Gastrocnemius medialis (tissue), 4 donors: Measurements from ENCODE around the gene MERTK. TPM values are rescaled to one million over a fixed set of nuclear protein-coding genes. Genes with fewer than 3 reads are reported as not detected.

Experiments
- ATAC-seq, 2 donors: fragments of 150-250 bp; one replicate each; pipeline ENCODE4 v1.9.1; 2016
- DNase-seq, 2 donors: peaks; one replicate each; pipeline ENCODE4 v3.0.0-alpha.2; 2019
- H3K27ac ChIP-seq, 4 donors: fragments of 200-600 bp; sonication (generic); 1 replicate in 1 of 4; 2 replicates in 3 of 4; pipeline ENCODE4 v1.5.1; 2016 to 2018; ENCODE audit warnings: mild to moderate bottlenecking in 2 of 4, moderate library complexity in 1 of 4
- H3K27me3 ChIP-seq, 3 donors: fragments of 200-600 bp; sonication (generic) in 2 of 3; 1 replicate in 1 of 3; 2 replicates in 2 of 3; pipeline versions ENCODE4 v1.5.1 to v1.6.0; 2016 to 2019; ENCODE audit warnings: mild to moderate bottlenecking in 1 of 3, moderate library complexity in 1 of 3
- H3K36me3 ChIP-seq, 2 donors: fragments of 200-600 bp; sonication (generic) in 1 of 2; one replicate each; pipeline ENCODE4 v1.5.1; 2017 to 2018
- H3K4me1 ChIP-seq, 2 donors: fragments of 200-600 bp; sonication (generic) in 1 of 2; one replicate each; pipeline ENCODE4 v1.5.1; 2016 to 2017; ENCODE audit warnings: mild to moderate bottlenecking in 2 of 2
- H3K4me3 ChIP-seq, 4 donors: fragments of 200-600 bp; sonication (generic) in 3 of 4; 1 replicate in 1 of 4; 2 replicates in 3 of 4; pipeline ENCODE4 v1.5.1; 2016 to 2019; ENCODE audit warnings: mild to moderate bottlenecking in 2 of 4
- H3K9me3 ChIP-seq, 3 donors: fragments of 200-600 bp; sonication (generic) in 2 of 3; 1 replicate in 1 of 3; 2 replicates in 2 of 3; pipeline ENCODE4 v1.5.1; 2016 to 2019
- POLR2A ChIP-seq, 2 donors: fragments of 450-650 bp; IDR thresholded peaks; one replicate each; pipeline ENCODE4 v1.6.1; 2017; ENCODE audit warnings: antibody characterized with exemption in 2 of 2, mild to moderate bottlenecking in 2 of 2, moderate library complexity in 2 of 2
- in situ Hi-C, 4 donors: fragments of 200-750 bp; cut with MboI; loops; one replicate each; pipeline versions ENCODE4 v1.15.0 to v1.8.0; 2017; ENCODE audit warnings: low sequenced_read_pairs in 4 of 4
- intact Hi-C: fragments of 100-400 bp; cut with DNase I; formaldehyde crosslinking; loops from one replicate; pipeline ENCODE4 v1.15.1; 2023; ENCODE audit warnings: low total_unique reads
- total RNA-seq, 4 donors: library from RNA; depleted of rRNA; stranded (reverse); fragments of >200 nt; gene quantifications; one replicate each; pipeline versions ENCODE4 v1.1.0 to v1.2.3, GENCODE V29; 2016
- TF ChIP-seq, protein P1 (sequence below), 5 experiments: fragments of 450-650 bp in 3 of 5; fragments of 200-600 bp in 2 of 5; sonication (generic) in 2 of 5; IDR thresholded peaks in 4 of 5; conservative IDR thresholded peaks in 1 of 5; 1 replicate in 4 of 5; 2 replicates in 1 of 5; pipeline ENCODE4 v1.5.1; 2016 to 2019; ENCODE audit warnings: antibody characterized with exemption in 5 of 5, mild to moderate bottlenecking in 3 of 5, moderate library complexity in 3 of 5

MERTK gene
- total RNA-seq, 4 donors from 2014 or later = 2.4 to 5.7 (median 3.7) TPM

DNA sequence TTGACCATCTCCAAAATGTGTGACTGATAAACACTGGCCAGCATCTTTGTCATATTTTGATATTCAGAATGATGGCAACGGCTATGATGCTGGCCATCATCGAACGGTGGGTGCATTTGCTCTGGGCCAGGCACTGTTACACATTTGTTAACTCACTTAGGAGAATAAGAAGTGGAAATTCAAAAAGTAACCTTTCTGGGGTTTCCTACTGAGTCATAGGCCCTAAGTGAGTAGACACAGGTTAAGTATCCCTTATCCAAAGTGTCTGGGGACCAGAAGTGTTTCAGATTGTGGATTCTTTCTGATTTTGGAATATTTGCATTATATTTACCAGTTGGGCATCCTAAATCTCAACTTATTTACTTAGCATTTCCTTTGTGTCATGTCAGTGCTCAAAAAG, 92.0 kb downstream of the MERTK start:
- peaks cover 0 to 3% of the 10 kb centered on the region in 2 donors for H3K36me3 ChIP-seq
- H3K4me1 ChIP-seq = no peaks in the 10 kb centered on the region
- in situ Hi-C loops (no loop called here), intact Hi-C loops (no loop called here)
- H3K4me3 ChIP-seq = no peak overlapping the region
- no peaks in the 10 kb centered on the region for H3K27me3 ChIP-seq
- TF ChIP-seq, protein P1, sequence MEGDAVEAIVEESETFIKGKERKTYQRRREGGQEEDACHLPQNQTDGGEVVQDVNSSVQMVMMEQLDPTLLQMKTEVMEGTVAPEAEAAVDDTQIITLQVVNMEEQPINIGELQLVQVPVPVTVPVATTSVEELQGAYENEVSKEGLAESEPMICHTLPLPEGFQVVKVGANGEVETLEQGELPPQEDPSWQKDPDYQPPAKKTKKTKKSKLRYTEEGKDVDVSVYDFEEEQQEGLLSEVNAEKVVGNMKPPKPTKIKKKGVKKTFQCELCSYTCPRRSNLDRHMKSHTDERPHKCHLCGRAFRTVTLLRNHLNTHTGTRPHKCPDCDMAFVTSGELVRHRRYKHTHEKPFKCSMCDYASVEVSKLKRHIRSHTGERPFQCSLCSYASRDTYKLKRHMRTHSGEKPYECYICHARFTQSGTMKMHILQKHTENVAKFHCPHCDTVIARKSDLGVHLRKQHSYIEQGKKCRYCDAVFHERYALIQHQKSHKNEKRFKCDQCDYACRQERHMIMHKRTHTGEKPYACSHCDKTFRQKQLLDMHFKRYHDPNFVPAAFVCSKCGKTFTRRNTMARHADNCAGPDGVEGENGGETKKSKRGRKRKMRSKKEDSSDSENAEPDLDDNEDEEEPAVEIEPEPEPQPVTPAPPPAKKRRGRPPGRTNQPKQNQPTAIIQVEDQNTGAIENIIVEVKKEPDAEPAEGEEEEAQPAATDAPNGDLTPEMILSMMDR (IDR thresholded peaks at IDR 0.05 in 4 of 5, conservative IDR thresholded peaks at IDR 0.05 in 1 of 5) = no peak
- TF ChIP-seq POLR2A (IDR thresholded peaks at IDR 0.05) = no peak
- no peaks in the 10 kb centered on the region for H3K9me3 ChIP-seq
- DNase-seq (no peak), ATAC-seq (no peak)
- H3K27ac ChIP-seq = no peak overlapping the region

DNA sequence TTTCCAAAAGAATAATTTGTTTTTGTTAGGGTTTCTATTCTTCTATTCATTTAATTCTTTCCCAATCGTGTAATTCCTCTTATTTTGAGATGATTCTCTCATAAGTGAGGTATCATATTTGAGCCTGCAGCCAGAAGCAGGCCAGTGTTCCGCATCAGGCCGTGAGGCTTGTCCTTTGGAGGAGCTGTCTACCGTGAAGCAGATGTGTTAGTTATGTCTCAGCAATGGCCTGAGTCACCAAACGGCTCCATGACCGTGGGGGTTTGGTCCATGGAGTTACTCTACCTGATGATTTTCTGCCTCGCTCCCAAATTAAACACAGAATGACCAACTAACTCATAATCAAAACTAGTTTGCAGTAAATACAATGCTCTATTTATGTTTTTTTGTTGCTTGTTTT, 92.4 kb downstream of the MERTK start:
- TF ChIP-seq POLR2A (IDR thresholded peaks at IDR 0.05) = no peak
- TF ChIP-seq, protein P1 (IDR thresholded peaks at IDR 0.05 in 4 of 5, conservative IDR thresholded peaks at IDR 0.05 in 1 of 5) = no peak
- H3K27me3 ChIP-seq = no peaks in the 10 kb centered on the region
- no peak overlapping the region for H3K27ac ChIP-seq
- DNase-seq = no peak
- no peak for ATAC-seq
- no peak overlapping the region for H3K4me3 ChIP-seq
- in situ Hi-C loops (no loop called here), intact Hi-C loops (no loop called here)
- no peaks in the 10 kb centered on the region for H3K9me3 ChIP-seq
- H3K4me1 ChIP-seq = no peaks in the 10 kb centered on the region
- H3K36me3 ChIP-seq = peaks cover 0 to 3% of the 10 kb centered on the region in 2 donors

DNA sequence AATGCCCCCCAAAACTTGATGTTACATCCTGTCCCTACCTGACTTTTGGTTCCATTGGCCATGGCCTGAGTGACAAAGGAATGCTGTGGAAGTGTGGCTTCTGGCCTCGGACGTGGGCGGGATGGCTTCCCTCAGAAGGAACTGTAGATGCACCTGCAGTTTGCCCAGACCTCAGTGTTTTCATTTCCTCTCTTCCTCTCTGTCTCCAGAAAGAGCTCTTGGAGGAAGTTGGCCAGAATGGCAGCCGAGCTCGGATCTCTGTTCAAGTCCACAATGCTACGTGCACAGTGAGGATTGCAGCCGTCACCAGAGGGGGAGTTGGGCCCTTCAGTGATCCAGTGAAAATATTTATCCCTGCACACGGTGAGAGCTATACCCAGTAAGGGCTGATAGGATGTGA, 95.6 kb downstream of the MERTK start:
- DNase-seq (no peak), ATAC-seq (no peak)
- no peak overlapping the region for H3K27ac ChIP-seq
- peaks cover 0 to 3% of the 10 kb centered on the region in 2 donors for H3K36me3 ChIP-seq
- in situ Hi-C loops (no loop called here), intact Hi-C loops (no loop called here)
- H3K27me3 ChIP-seq = no peaks in the 10 kb centered on the region
- TF ChIP-seq, protein P1 (IDR thresholded peaks at IDR 0.05 in 4 of 5, conservative IDR thresholded peaks at IDR 0.05 in 1 of 5) = no peak
- no peak overlapping the region for H3K4me3 ChIP-seq
- no peaks in the 10 kb centered on the region for H3K9me3 ChIP-seq
- H3K4me1 ChIP-seq = no peaks in the 10 kb centered on the region

DNA sequence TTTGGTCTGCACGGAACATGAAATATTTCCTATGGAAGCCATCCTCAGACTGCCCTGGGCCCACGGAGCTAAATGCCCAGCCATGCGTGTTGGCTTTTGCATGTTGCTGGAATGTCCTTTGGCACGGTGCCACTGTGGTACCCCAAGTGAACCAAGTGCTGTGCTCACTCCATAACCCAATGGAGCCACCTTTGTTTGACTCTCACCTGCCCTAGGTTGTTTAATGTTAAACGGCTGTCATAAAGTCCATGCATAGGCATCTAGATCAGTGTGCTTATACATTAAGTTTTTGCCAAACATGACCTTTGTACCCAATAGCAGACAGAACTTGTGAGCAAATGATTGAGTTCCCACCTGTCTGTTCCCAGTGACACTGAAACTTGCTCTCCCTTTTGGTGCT, 96.7 kb downstream of the MERTK start:
- TF ChIP-seq, protein P1 (IDR thresholded peaks at IDR 0.05 in 4 of 5, conservative IDR thresholded peaks at IDR 0.05 in 1 of 5) = no peak
- no peak for TF ChIP-seq POLR2A (IDR thresholded peaks at IDR 0.05)
- Histone ChIP-seq H3K9me3 (no peaks in the 10 kb centered on the region), H3K4me3 (no peak overlapping the region), H3K27me3 (no peaks in the 10 kb centered on the region), H3K27ac (no peak overlapping the region), H3K4me1 (no peaks in the 10 kb centered on the region), H3K36me3 (peaks cover 0 to 3% of the 10 kb centered on the region in 2 donors)
- in situ Hi-C loops (no loop called here), intact Hi-C loops (no loop called here)
- DNase-seq = no peak
- ATAC-seq = no peak

DNA sequence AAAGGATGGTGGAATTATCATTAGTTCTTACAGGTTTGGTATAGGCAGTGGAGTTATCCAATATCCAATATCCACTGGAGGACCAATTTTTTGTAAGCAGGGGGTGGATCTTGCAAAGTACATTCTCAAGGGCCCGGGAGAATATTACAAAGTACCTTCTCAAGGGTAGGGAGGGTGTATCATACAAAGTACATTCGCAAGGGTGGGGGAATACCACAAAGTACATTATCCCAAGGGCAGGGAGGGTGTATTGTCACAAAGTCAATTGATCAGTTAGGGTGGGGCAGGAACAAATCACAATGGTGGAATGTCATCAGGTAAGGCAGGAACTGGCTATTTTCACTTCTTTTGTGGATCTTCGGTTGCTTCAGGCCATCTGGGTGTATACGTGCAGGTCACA, 101.4 kb downstream of the MERTK start:
- in situ Hi-C loops = no loop called here

More for the DNA sequence above, 101.4 kb downstream of the MERTK start:
- H3K27me3 ChIP-seq = no peaks in the 10 kb centered on the region
- H3K4me3 ChIP-seq = no peak overlapping the region
- H3K36me3 ChIP-seq = peaks cover 0 to 3% of the 10 kb centered on the region in 2 donors
- H3K9me3 ChIP-seq = no peaks in the 10 kb centered on the region
- ATAC-seq (no peak), DNase-seq (no peak)
- intact Hi-C loops = no loop called here
- H3K4me1 ChIP-seq = no peaks in the 10 kb centered on the region
- no peak overlapping the region for H3K27ac ChIP-seq
- no peak for TF ChIP-seq POLR2A (IDR thresholded peaks at IDR 0.05)
- TF ChIP-seq, protein P1 (IDR thresholded peaks at IDR 0.05 in 4 of 5, conservative IDR thresholded peaks at IDR 0.05 in 1 of 5) = no peak
